PC-3 (cell line): ENCODE data around the gene GABRA4. TPM values are rescaled to one million over a fixed set of nuclear protein-coding genes. Genes with fewer than 3 reads are reported as not detected.

Experiments
- ATAC-seq: fragments of 200-7000 bp; cut with Tn5 transposase; 2 replicates; pipeline ENCODE4 v1.9.1; 2020; ENCODE audit warnings: mild to moderate bottlenecking, moderate library complexity
- BruUV-seq: library from RNA; stranded (reverse); fragments of 400-500 nt; replicated peaks from 2 replicates; lab custom pipeline; 2021; lab: Mats Ljungman, UMichigan
- CTCF ChIA-PET: fragments of 300-600 bp; sonication (Branson Sonifier 250); formaldehyde crosslinking; loops from one replicate; lab custom pipeline; 2022; ENCODE audit warnings: antibody characterized with exemption; lab: Charles Lee
- POLR2A ChIA-PET: fragments of 300-600 bp; sonication (Branson Sonifier 250); formaldehyde crosslinking; loops from one replicate; lab custom pipeline; 2022; ENCODE audit warnings: antibody characterized with exemption; ENCODE audit not compliant: unreplicated experiment; lab: Charles Lee
- DNase-seq: peaks from one replicate; pipeline ENCODE4 v3.0.0-alpha.2; 2015
- H2AFZ ChIP-seq: fragments of 300-600 bp; sonication (generic); 2 replicates; pipeline ENCODE4 v1.6.0; 2016; ENCODE audit warnings: antibody characterized with exemption, low read length
- H3F3A ChIP-seq: fragments of 300-600 bp; sonication (generic); one replicate; pipeline ENCODE4 v1.6.0; 2017; ENCODE audit warnings: antibody characterized with exemption, low read length, control low read depth, mild to moderate bottlenecking; ENCODE audit not compliant: unreplicated experiment
- H3K27ac ChIP-seq: fragments of 300-600 bp; sonication (generic); 2 replicates; pipeline ENCODE4 v1.5.1; 2016; ENCODE audit warnings: mild to moderate bottlenecking, low read length
- H3K27me3 ChIP-seq: fragments of 300-600 bp; sonication (generic); 2 replicates; pipeline ENCODE4 v1.6.1; 2016; ENCODE audit warnings: low read length, mixed read lengths
- H3K36me3 ChIP-seq: fragments of 300-600 bp; sonication (generic); 2 replicates; pipeline ENCODE4 v1.6.1; 2016; ENCODE audit warnings: low read depth, mixed run types, low read length, mixed read lengths
- H3K4me1 ChIP-seq: fragments of 300-600 bp; sonication (generic); 2 replicates; pipeline ENCODE4 v1.5.1; 2016; ENCODE audit warnings: low read length; ENCODE audit not compliant: insufficient read depth
- H3K4me2 ChIP-seq: fragments of 300-600 bp; sonication (generic); 2 replicates; pipeline ENCODE4 v1.6.0; 2016; ENCODE audit warnings: low read length
- H3K4me3 ChIP-seq: fragments of 300-600 bp; sonication (generic); 2 replicates; pipeline ENCODE4 v1.5.1; 2016; ENCODE audit warnings: mild to moderate bottlenecking, low read length, mixed read lengths
- H3K79me2 ChIP-seq: fragments of 300-600 bp; sonication (generic); 2 replicates; pipeline ENCODE4 v1.6.1; 2017; ENCODE audit warnings: low read length, mixed read lengths
- H3K9ac ChIP-seq: fragments of 300-600 bp; sonication (generic); 2 replicates; pipeline ENCODE4 v1.6.0; 2016; ENCODE audit warnings: mild to moderate bottlenecking, low read length
- H3K9me2 ChIP-seq: fragments of 300-600 bp; sonication (generic); replicated peaks from 2 replicates; pipeline ENCODE4 v1.6.1; 2016; ENCODE audit warnings: mixed run types, low read length, mixed read lengths
- H3K9me3 ChIP-seq: fragments of 300-600 bp; sonication (generic); 2 replicates; pipeline ENCODE4 v1.6.1; 2016; ENCODE audit warnings: low read length, mixed read lengths
- H4K20me1 ChIP-seq: fragments of 300-600 bp; sonication (generic); 2 replicates; pipeline ENCODE4 v1.6.1; 2016; ENCODE audit warnings: low read length, mixed read lengths
- EZH2 ChIP-seq: fragments of 300-600 bp; sonication (generic); IDR thresholded peaks from one replicate; pipeline ENCODE4 v1.6.1; 2017; ENCODE audit warnings: antibody characterized with exemption, mild to moderate bottlenecking, low read length; ENCODE audit not compliant: unreplicated experiment
- EZH2phosphoT487 ChIP-seq: fragments of 300-600 bp; sonication (generic); IDR thresholded peaks from 2 replicates; pipeline ENCODE4 v1.6.1; 2018; ENCODE audit warnings: mild to moderate bottlenecking, antibody characterized with exemption, low read length, borderline replicate concordance
- intact Hi-C: fragments of 100-400 bp; cut with micrococcal nuclease; formaldehyde crosslinking; loops from 2 replicates; pipeline ENCODE4 v1.9.0; 2023
- total RNA-seq: library from RNA; depleted of rRNA; stranded (reverse); fragments of >200 nt; gene quantifications from 2 replicates; pipeline ENCODE4 v1.2.3, GENCODE V29; 2014; rRNA removed
- TF ChIP-seq, protein P1 (sequence below): fragments of 300-600 bp; sonication (generic); conservative IDR thresholded peaks from 2 replicates; pipeline ENCODE4 v1.5.1; 2017; ENCODE audit warnings: antibody characterized with exemption, low read depth, mild to moderate bottlenecking, low read length

GABRA4 gene
- total RNA-seq, 1 experiment from 2014 or later = not detected

DNA sequence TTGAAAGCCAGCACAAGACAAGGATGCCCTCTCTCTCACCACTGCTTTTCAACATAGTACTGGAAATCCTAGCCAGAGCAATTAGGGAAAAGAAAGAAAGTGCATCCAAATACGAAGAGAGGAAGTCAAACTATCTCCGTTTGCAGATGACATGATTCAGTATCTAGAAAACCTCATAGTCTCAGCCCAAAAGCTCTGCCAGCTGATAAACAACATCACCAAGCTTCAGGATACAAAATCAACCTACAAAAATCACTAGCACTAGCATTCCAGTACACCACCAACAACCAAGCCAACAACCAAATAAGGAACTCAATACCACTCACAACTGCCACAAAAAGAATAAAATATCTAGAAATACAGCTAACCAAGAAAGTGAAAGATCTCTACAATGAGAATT lies 123.0 kb downstream of the GABRA4 start:
- H3K4me3 ChIP-seq = no peak overlapping the region
- ATAC-seq (no peak), DNase-seq (no peak)
- no peaks in the 10 kb centered on the region for H3K27me3 ChIP-seq
- no peak overlapping the region for H3K9ac ChIP-seq
- CTCF ChIA-PET = no interaction called here
- H3K27ac ChIP-seq = no peak overlapping the region
- no peak overlapping the region for H2AFZ ChIP-seq
- H4K20me1 ChIP-seq = no peaks in the 10 kb centered on the region
- no peak overlapping the region for H3K4me2 ChIP-seq
- H3K9me3 ChIP-seq = no peaks in the 10 kb centered on the region
- no peaks in the 10 kb centered on the region for H3K4me1 ChIP-seq
- TF ChIP-seq EZH2phosphoT487 (no peak), EZH2 (no peak)
- TF ChIP-seq, protein P1, sequence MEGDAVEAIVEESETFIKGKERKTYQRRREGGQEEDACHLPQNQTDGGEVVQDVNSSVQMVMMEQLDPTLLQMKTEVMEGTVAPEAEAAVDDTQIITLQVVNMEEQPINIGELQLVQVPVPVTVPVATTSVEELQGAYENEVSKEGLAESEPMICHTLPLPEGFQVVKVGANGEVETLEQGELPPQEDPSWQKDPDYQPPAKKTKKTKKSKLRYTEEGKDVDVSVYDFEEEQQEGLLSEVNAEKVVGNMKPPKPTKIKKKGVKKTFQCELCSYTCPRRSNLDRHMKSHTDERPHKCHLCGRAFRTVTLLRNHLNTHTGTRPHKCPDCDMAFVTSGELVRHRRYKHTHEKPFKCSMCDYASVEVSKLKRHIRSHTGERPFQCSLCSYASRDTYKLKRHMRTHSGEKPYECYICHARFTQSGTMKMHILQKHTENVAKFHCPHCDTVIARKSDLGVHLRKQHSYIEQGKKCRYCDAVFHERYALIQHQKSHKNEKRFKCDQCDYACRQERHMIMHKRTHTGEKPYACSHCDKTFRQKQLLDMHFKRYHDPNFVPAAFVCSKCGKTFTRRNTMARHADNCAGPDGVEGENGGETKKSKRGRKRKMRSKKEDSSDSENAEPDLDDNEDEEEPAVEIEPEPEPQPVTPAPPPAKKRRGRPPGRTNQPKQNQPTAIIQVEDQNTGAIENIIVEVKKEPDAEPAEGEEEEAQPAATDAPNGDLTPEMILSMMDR = no peak
- intact Hi-C loops = no loop called here
- POLR2A ChIA-PET = no interaction called here
- no TSS peak for BruUV-seq
- H3K36me3 ChIP-seq = no peaks in the 10 kb centered on the region
- H3K79me2 ChIP-seq = no peaks in the 10 kb centered on the region
- H3K9me2 ChIP-seq = no peaks in the 10 kb centered on the region
- H3F3A ChIP-seq = no peaks in the 10 kb centered on the region

Other genes starting within 250 kb of the GABRA4 start
- gene COX7B2, start 84.3 kb downstream of the GABRA4 start, total RNA-seq = 4.7 TPM in 1 of 2 replicates, not detected in the other
- not detected in 2 replicates for gene GABRB1, start 38.0 kb upstream of the GABRA4 start, total RNA-seq